Measurements from ENCODE around the gene KCNG1.

The KCNG1 gene

GRCh38 chr20:50999355-50999754, 23.6 kb downstream of the KCNG1 start:
- no peak overlapping the region for H3K4me3 ChIP-seq (ENCODE audit: low read depth, low read length)
- no peak for DNase-seq (ENCODE audit: low read depth, low spot score)
- CTCF ChIA-PET, result interaction anchor here (1.6 to 4.5 kb wide), 4 partner anchors 12 to 311 kb away, joined by 3 to 38 read pairs (median 10); no protein-coding TSS in a partner anchor
- no peak for TF ChIP-seq CTCF (IDR thresholded peaks at IDR 0.05; ENCODE audit: insufficient read depth, low read length, missing control alignments)
- POLR2A ChIA-PET, result no interaction called here

GRCh38 chr20:50996901-50997865, 25.7 kb downstream of the KCNG1 start:
- no peak for DNase-seq (ENCODE audit: low read depth, low spot score)
- CTCF ChIA-PET, result interaction anchor here (1.0 to 14.1 kb wide), 13 partner anchors 9 to 598 kb away, joined by 3 to 161 read pairs (median 10); no protein-coding TSS in a partner anchor
- no peak for TF ChIP-seq CTCF (IDR thresholded peaks at IDR 0.05; ENCODE audit: insufficient read depth, low read length, missing control alignments)
- H3K4me3 ChIP-seq (ENCODE audit: low read depth, low read length), result no peak overlapping the region
- POLR2A ChIA-PET, result no interaction called here

DNA sequence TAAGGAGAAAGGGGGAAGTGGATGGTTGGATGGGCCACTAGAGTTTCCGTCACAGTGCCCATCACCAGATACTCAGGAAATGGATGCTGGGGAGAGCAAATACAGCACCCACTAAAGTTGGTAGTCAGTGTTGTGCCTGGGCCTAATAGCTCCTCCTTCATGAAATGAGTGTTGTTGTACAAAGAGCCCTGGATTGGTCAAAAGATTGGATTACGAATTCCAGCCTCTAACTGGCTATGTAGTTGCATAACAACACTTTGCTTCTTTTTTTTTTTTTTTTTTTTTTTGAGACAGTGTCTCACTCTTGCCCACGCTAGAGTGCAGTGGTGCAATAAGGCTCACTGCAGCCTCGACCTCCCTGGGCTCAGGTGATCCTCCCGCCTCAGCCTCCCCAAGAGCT, 27.4 kb downstream of the KCNG1 start:
- CTCF ChIA-PET, result interaction anchor here (1.3 to 14.1 kb wide), 8 partner anchors 8 to 330 kb away, joined by 3 to 161 read pairs (median 18); no protein-coding TSS in a partner anchor

GRCh38 chr20:50993876-50994275, 29.0 kb downstream of the KCNG1 start:
- CTCF ChIA-PET, result interaction anchor here (0.7 to 14.9 kb wide), 19 partner anchors 11 to 629 kb away, joined by 3 to 626 read pairs (median 6); partner anchors contain the start of gene BCAS4
- no peak for TF ChIP-seq CTCF (IDR thresholded peaks at IDR 0.05; ENCODE audit: insufficient read depth, low read length, missing control alignments)
- POLR2A ChIA-PET, result no interaction called here
- DNase-seq (ENCODE audit: low read depth, low spot score), result no peak
- no peak overlapping the region for H3K4me3 ChIP-seq (ENCODE audit: low read depth, low read length)

More for the DNA sequence above, 27.4 kb downstream of the KCNG1 start:
- TF ChIP-seq CTCF (IDR thresholded peaks at IDR 0.05; ENCODE audit: insufficient read depth, low read length, missing control alignments), result no peak
- no peak for DNase-seq (ENCODE audit: low read depth, low spot score)
- no peak overlapping the region for H3K4me3 ChIP-seq (ENCODE audit: low read depth, low read length)
- POLR2A ChIA-PET, result no interaction called here

GRCh38 chr20:50992733-50993457, 30.0 kb downstream of the KCNG1 start:
- TF ChIP-seq CTCF (IDR thresholded peaks at IDR 0.05; ENCODE audit: insufficient read depth, low read length, missing control alignments), result peak; percentile 57
- CTCF ChIA-PET, result interaction anchor here (0.6 to 14.9 kb wide), 59 partner anchors 8 to 1090 kb away, joined by 3 to 626 read pairs (median 4); partner anchors contain the start of gene BCAS4
- no peak overlapping the region for H3K4me3 ChIP-seq (ENCODE audit: low read depth, low read length)
- POLR2A ChIA-PET, result no interaction called here
- DNase-seq (ENCODE audit: low read depth, low spot score), result no peak

Data from AG04449 (cell line).